Right atrium auricular region (tissue), 2 donors: ENCODE results near the gene CC2D2B. TPM values are rescaled to one million over a fixed set of nuclear protein-coding genes. Genes with fewer than 3 reads are reported as not detected.
"Not testable (repeated sequence)": the region's sequence is repeated elsewhere in the genome, so short reads cannot be mapped to it uniquely, and the experiment has no call there.

Experiments
- DNase-seq: peaks from one replicate; pipeline ENCODE4 v3.0.0-alpha.2; 2019; ENCODE audit warnings: low spot score
- H3K27ac ChIP-seq, 2 donors: fragments of 200-600 bp; sonication (generic); 1 replicate in 1 of 2; 2 replicates in 1 of 2; pipeline ENCODE4 v1.5.1; 2016 to 2019
- H3K27me3 ChIP-seq, 2 donors: fragments of 200-600 bp; sonication (generic); one replicate each; pipeline versions ENCODE4 v1.5.1 to v1.6.0; 2017 to 2019
- H3K36me3 ChIP-seq: fragments of 200-600 bp; sonication (generic); one replicate; pipeline ENCODE4 v1.5.1; 2016
- H3K4me1 ChIP-seq, 2 donors: fragments of 200-600 bp; sonication (generic); one replicate each; pipeline versions ENCODE4 v1.5.1 to v1.6.0; 2017 to 2019
- H3K4me3 ChIP-seq, 2 donors: fragments of 200-600 bp; sonication (generic); 1 replicate in 1 of 2; 2 replicates in 1 of 2; pipeline ENCODE4 v1.5.1; 2017 to 2019; ENCODE audit warnings: mild to moderate bottlenecking in 1 of 2, moderate library complexity in 1 of 2
- H3K9me3 ChIP-seq, 2 donors: fragments of 200-600 bp; sonication (generic); one replicate each; pipeline ENCODE4 v1.5.1; 2019
- total RNA-seq, 2 donors: library from RNA; depleted of rRNA; stranded (reverse); fragments of >200 nt; gene quantifications; one replicate each; pipeline ENCODE4 v1.1.0, GENCODE V29; 2016
- TF ChIP-seq, protein P1 (sequence below), 2 donors: fragments of 200-600 bp; sonication (generic); IDR thresholded peaks; one replicate each; pipeline ENCODE4 v1.5.1; 2019; ENCODE audit warnings: antibody characterized with exemption in 2 of 2

The CC2D2B gene
- total RNA-seq, 2 donors from 2014 or later, result 0.98 to 1.6 TPM

DNA sequence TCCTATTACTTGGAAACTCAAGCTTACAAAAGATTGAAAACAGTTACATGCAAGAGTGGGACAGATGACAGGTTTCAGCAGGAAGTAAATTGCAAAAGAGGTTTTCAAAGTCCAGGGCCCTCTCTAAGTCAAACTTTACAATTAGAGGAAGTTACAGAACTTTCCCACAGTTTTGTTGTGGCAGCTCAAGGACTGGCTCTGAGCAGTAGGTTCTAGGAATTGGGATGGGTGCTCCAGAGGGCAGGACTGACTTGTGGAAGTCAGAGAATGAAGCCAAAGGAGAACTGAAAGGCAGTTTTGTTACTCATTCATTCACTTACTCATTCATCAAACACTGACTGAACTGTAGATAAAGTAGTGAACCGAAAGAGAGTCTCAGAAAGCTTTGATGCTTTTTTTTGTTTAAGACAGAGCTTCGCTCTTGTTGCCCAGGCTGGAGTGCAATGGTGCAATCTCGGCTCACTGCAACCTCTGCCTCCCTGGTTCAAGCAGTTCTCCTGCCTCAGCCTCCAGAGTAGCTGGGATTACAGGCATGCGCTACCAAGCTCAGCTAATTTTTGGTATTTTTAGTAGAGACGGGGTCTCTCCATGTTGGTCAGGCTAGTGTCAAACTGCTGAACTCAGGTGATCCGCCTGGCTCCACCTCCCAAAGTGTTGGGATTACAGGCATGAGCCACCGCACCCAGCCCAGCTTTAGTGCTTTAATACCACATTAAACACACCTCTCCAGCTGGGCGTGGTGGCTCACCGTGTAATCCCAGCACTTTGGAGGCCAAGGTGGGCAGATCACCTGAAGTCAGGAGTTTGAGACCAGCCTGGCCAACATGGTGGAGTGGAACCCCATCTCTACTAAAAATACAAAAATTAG is 68.8 kb downstream of the CC2D2B start:
- no peak overlapping the region for H3K4me3 ChIP-seq
- no peak for DNase-seq
- TF ChIP-seq, protein P1, sequence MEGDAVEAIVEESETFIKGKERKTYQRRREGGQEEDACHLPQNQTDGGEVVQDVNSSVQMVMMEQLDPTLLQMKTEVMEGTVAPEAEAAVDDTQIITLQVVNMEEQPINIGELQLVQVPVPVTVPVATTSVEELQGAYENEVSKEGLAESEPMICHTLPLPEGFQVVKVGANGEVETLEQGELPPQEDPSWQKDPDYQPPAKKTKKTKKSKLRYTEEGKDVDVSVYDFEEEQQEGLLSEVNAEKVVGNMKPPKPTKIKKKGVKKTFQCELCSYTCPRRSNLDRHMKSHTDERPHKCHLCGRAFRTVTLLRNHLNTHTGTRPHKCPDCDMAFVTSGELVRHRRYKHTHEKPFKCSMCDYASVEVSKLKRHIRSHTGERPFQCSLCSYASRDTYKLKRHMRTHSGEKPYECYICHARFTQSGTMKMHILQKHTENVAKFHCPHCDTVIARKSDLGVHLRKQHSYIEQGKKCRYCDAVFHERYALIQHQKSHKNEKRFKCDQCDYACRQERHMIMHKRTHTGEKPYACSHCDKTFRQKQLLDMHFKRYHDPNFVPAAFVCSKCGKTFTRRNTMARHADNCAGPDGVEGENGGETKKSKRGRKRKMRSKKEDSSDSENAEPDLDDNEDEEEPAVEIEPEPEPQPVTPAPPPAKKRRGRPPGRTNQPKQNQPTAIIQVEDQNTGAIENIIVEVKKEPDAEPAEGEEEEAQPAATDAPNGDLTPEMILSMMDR (IDR thresholded peaks at IDR 0.05), result no peak
- H3K36me3 ChIP-seq, result no peaks in the 10 kb centered on the region
- H3K4me1 ChIP-seq, result no peaks in the 10 kb centered on the region
- no peaks in the 10 kb centered on the region for H3K27me3 ChIP-seq
- H3K9me3 ChIP-seq, result no peaks in the 10 kb centered on the region
- H3K27ac ChIP-seq, result no peak overlapping the region

GRCh38 chr10:95982200-95982599 is 74.4 kb downstream of the CC2D2B start:
- DNase-seq, result no peak
- Histone ChIP-seq H3K27me3 (no peaks in the 10 kb centered on the region), H3K4me3 (no peak overlapping the region), H3K36me3 (no peaks in the 10 kb centered on the region), H3K27ac (no peak overlapping the region), H3K9me3 (no peaks in the 10 kb centered on the region), H3K4me1 (no peaks in the 10 kb centered on the region)
- TF ChIP-seq, protein P1 (IDR thresholded peaks at IDR 0.05), result no peak

GRCh38 chr10:95987685-95988426 is 80.1 kb downstream of the CC2D2B start:
- no peak for DNase-seq
- Histone ChIP-seq H3K4me3 (no peak overlapping the region), H3K4me1 (no peaks in the 10 kb centered on the region), H3K27me3 (no peaks in the 10 kb centered on the region), H3K36me3 (no peaks in the 10 kb centered on the region), H3K27ac (no peak overlapping the region), H3K9me3 (no peaks in the 10 kb centered on the region)
- TF ChIP-seq, protein P1 (IDR thresholded peaks at IDR 0.05), result no peak

- Histone ChIP-seq H3K27ac (no peak overlapping the region), H3K27me3 (no peaks in the 10 kb centered on the region)
- TF ChIP-seq, protein P1 (IDR thresholded peaks at IDR 0.05), result no peak
Observed at GRCh38 chr10:95988702-95989101, 80.9 kb downstream of the CC2D2B start.

GRCh38 chr10:95994376-95994775 is 86.6 kb downstream of the CC2D2B start:
- not testable (repeated sequence) for H3K4me3 ChIP-seq, DNase-seq, H3K4me1 ChIP-seq, H3K9me3 ChIP-seq, H3K36me3 ChIP-seq, H3K27ac ChIP-seq, H3K27me3 ChIP-seq

More at GRCh38 chr10:95988702-95989101, 80.9 kb downstream of the CC2D2B start:
- Histone ChIP-seq H3K9me3 (no peaks in the 10 kb centered on the region), H3K4me1 (no peaks in the 10 kb centered on the region), H3K36me3 (no peaks in the 10 kb centered on the region), H3K4me3 (no peak overlapping the region)
- DNase-seq, result no peak

- Histone ChIP-seq H3K27ac (no peak overlapping the region), H3K4me1 (no peaks in the 10 kb centered on the region), H3K27me3 (no peaks in the 10 kb centered on the region), H3K9me3 (no peaks in the 10 kb centered on the region), H3K36me3 (no peaks in the 10 kb centered on the region), H3K4me3 (no peak overlapping the region)
- no peak for DNase-seq
- TF ChIP-seq, protein P1 (IDR thresholded peaks at IDR 0.05), result no peak
Observed at GRCh38 chr10:95998255-95998784, 90.5 kb downstream of the CC2D2B start.
